Neuronal stem cell (in vitro differentiated cells): ENCODE measurements around the gene CCDC12.

Experiments used
- DNase-seq: peaks from one replicate; pipeline ENCODE4 v3.0.0-alpha.2; 2013; ENCODE audit warnings: low spot score
- H2AFZ ChIP-seq: one replicate; pipeline ENCODE4 v1.6.1; 2013; ENCODE audit warnings: mild to moderate bottlenecking, low read length, inconsistent platforms
- H2AK5ac ChIP-seq: 2 replicates; pipeline ENCODE4 v1.6.1; 2013; ENCODE audit warnings: low read depth, mild to moderate bottlenecking, inconsistent platforms, low read length, moderate library complexity, mixed read lengths
- H2BK120ac ChIP-seq: 2 replicates; pipeline ENCODE4 v1.6.1; 2013; ENCODE audit warnings: low read depth, mild to moderate bottlenecking, inconsistent platforms, low read length, moderate library complexity, mixed read lengths
- H2BK12ac ChIP-seq: one replicate; pipeline ENCODE4 v1.6.1; 2013; ENCODE audit warnings: low read length, inconsistent platforms
- H2BK15ac ChIP-seq: 2 replicates; pipeline ENCODE4 v1.6.1; 2013; ENCODE audit warnings: mild to moderate bottlenecking, low read length, inconsistent platforms, mixed read lengths
- H2BK5ac ChIP-seq: one replicate; pipeline ENCODE4 v1.6.1; 2013; ENCODE audit warnings: inconsistent platforms, mild to moderate bottlenecking, low read length, moderate library complexity
- H3K14ac ChIP-seq: one replicate; pipeline ENCODE4 v1.6.1; 2013; ENCODE audit warnings: low read length, inconsistent platforms
- H3K18ac ChIP-seq: 2 replicates; pipeline ENCODE4 v1.6.1; 2013; ENCODE audit warnings: low read length, inconsistent platforms
- H3K23ac ChIP-seq: 2 replicates; pipeline ENCODE4 v1.6.1; 2013; ENCODE audit warnings: low read depth, mild to moderate bottlenecking, mixed read lengths, low read length, inconsistent platforms; ENCODE audit not compliant: poor library complexity
- H3K27ac ChIP-seq: replicated peaks from 3 replicates; pipeline ENCODE4 v1.5.1; 2013; ENCODE audit warnings: low read length, inconsistent platforms
- H3K27me3 ChIP-seq, 3 experiments: 2 replicates each; pipeline ENCODE4 v1.6.1; 2013; ENCODE audit warnings: low read length in 3 of 3, mild to moderate bottlenecking in 2 of 3, inconsistent platforms in 1 of 3, low read depth in 1 of 3, mixed read lengths in 1 of 3, moderate library complexity in 1 of 3; ENCODE audit not compliant: control insufficient read depth in 3 of 3, insufficient read depth in 3 of 3
- H3K36me3 ChIP-seq, 2 donors: replicated peaks in 1 of 2; 2 replicates each; pipeline ENCODE4 v1.6.1; 2013; ENCODE audit warnings: low read length in 2 of 2; ENCODE audit not compliant: control insufficient read depth in 2 of 2, insufficient read depth in 2 of 2
- H3K4ac ChIP-seq: 2 replicates; pipeline ENCODE4 v1.6.1; 2013; ENCODE audit warnings: inconsistent platforms, mild to moderate bottlenecking, low read length, moderate library complexity
- H3K4me1 ChIP-seq, 2 donors: 1 replicate in 1 of 2; 2 replicates in 1 of 2; pipeline ENCODE4 v1.6.1; 2013; ENCODE audit warnings: low read length in 2 of 2, low read depth in 1 of 2; ENCODE audit not compliant: control insufficient read depth in 2 of 2, insufficient read depth in 1 of 2
- H3K4me2 ChIP-seq: one replicate; pipeline ENCODE4 v1.6.1; 2013; ENCODE audit warnings: mild to moderate bottlenecking, low read length, inconsistent platforms; ENCODE audit not compliant: insufficient read depth, poor library complexity, severe bottlenecking
- H3K4me3 ChIP-seq, 2 donors: 2 replicates each; pipeline ENCODE4 v1.5.1; 2013; ENCODE audit warnings: low read length in 2 of 2, mild to moderate bottlenecking in 2 of 2, inconsistent platforms in 1 of 2, moderate library complexity in 1 of 2
- H3K79me1 ChIP-seq: one replicate; pipeline ENCODE4 v1.6.1; 2013; ENCODE audit warnings: low read depth, mild to moderate bottlenecking, inconsistent platforms, low read length, moderate library complexity
- H3K9ac ChIP-seq: one replicate; pipeline ENCODE4 v1.6.1; 2013; ENCODE audit warnings: mild to moderate bottlenecking, low read depth, low read length, inconsistent platforms; ENCODE audit not compliant: poor library complexity
- H3K9me3 ChIP-seq, 2 donors: replicated peaks in 1 of 2; 2 replicates each; pipeline versions ENCODE3 to v1.6.1; 2013; ENCODE audit warnings: low read length in 2 of 2, mild to moderate bottlenecking in 2 of 2, inconsistent platforms in 1 of 2, low read depth in 1 of 2, mixed read lengths in 1 of 2, moderate library complexity in 1 of 2; ENCODE audit not compliant: control insufficient read depth in 2 of 2, insufficient read depth in 1 of 2
- H4K8ac ChIP-seq: one replicate; pipeline ENCODE4 v1.6.1; 2013; ENCODE audit warnings: low read depth, mild to moderate bottlenecking, inconsistent platforms, low read length, moderate library complexity
- H4K91ac ChIP-seq: one replicate; pipeline ENCODE4 v1.6.1; 2013; ENCODE audit warnings: low read length, low read depth, mild to moderate bottlenecking, inconsistent platforms; ENCODE audit not compliant: poor library complexity
- WGBS, 2 donors: extraction: QIAGEN DNeasy Blood & Tissue Kit; methylation state at CpG; one replicate each; pipeline ENCODE4 v1.1.7; 2013; ENCODE audit warnings: missing lambda C conversion rate in 2 of 2, mixed read lengths in 1 of 2; ENCODE audit not compliant: insufficient read length in 2 of 2, insufficient replicate concordance in 1 of 2; ENCODE audit errors: extremely low coverage in 2 of 2; 5-methylcytosine and 5-hydroxymethylcytosine counted together

CCDC12 gene

GRCh38 chr3:46936733-46937250 lies 39.8 kb downstream of the CCDC12 start:
- no peak overlapping the region for H4K91ac ChIP-seq

DNA sequence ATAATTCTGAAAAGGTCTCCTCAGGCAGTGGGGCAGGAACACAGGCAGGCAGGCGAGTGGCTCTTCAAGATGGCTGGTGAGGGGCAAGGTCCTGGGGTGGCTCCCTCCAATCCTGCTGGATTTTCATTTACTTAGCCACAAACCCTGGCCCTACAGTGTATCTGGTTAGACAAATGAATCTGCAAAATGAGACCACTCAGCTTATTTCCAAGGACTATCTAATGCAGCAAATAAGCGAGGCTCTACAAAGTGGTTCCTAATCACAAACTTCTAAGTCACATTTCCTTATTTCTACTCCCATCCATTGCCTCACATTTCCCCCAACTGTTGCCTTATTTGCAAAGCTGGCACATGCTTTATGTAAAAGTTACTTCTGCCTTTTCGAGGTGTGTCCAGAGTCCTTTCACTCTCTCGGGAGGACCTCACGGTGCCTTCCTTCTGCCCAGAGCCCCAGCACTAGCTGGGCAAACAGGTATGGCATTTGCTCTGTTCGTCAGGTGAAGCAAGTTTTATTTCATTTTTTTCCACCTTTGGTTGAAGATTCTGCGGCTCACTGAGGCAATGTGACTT lies 40.5 kb downstream of the CCDC12 start:
- Histone ChIP-seq H4K8ac (no peak overlapping the region), H3K79me1 (peaks cover 5% of the 10 kb centered on the region), H2AK5ac (no peak overlapping the region), H3K27ac (peak overlapping the region; percentile 63), H3K4me3 (no peak overlapping the region), H3K18ac (no peak overlapping the region), H2AFZ (no peak overlapping the region), H2BK15ac (no peak overlapping the region), H3K9ac (no peak overlapping the region), H2BK12ac (no peak overlapping the region), H3K4ac (no peak overlapping the region), H3K14ac (no peak overlapping the region), H2BK5ac (no peak overlapping the region), H3K4me1 (peaks cover 9 to 13% of the 10 kb centered on the region in 2 donors), H3K36me3 (peaks cover 2 to 69% of the 10 kb centered on the region in 2 donors), H3K27me3 (no peaks in the 10 kb centered on the region), H3K4me2 (no peak overlapping the region), H2BK120ac (no peak overlapping the region), H4K91ac (no peak overlapping the region), H3K9me3 (no peaks in the 10 kb centered on the region), H3K23ac (no peak overlapping the region)
- no peak for DNase-seq
- no CpG with 5 or more reads among the region's 7 CpGs for WGBS, 2 donors

More at GRCh38 chr3:46936733-46937250, 39.8 kb downstream of the CCDC12 start:
- H2BK5ac ChIP-seq = no peak overlapping the region
- H3K4me3 ChIP-seq = no peak overlapping the region
- WGBS, 2 donors = no CpG with 5 or more reads among the region's 5 CpGs
- peaks cover 2 to 73% of the 10 kb centered on the region in 2 donors for H3K36me3 ChIP-seq
- no peak overlapping the region for H2AK5ac ChIP-seq
- no peak overlapping the region for H3K23ac ChIP-seq
- H3K18ac ChIP-seq = no peak overlapping the region
- no peak overlapping the region for H2BK120ac ChIP-seq
- H4K8ac ChIP-seq = no peak overlapping the region
- H3K27ac ChIP-seq = no peak overlapping the region
- H3K4me2 ChIP-seq = no peak overlapping the region
- no peak for DNase-seq
- H3K4ac ChIP-seq = no peak overlapping the region
- peaks cover 9 to 12% of the 10 kb centered on the region in 2 donors for H3K4me1 ChIP-seq
- H3K79me1 ChIP-seq = peaks cover 5% of the 10 kb centered on the region
- H3K27me3 ChIP-seq = no peaks in the 10 kb centered on the region
- H2AFZ ChIP-seq = no peak overlapping the region
- no peak overlapping the region for H2BK12ac ChIP-seq
- no peak overlapping the region for H3K9ac ChIP-seq
- no peak overlapping the region for H3K14ac ChIP-seq
- H3K9me3 ChIP-seq = no peaks in the 10 kb centered on the region
- no peak overlapping the region for H2BK15ac ChIP-seq

GRCh38 chr3:46935168-46935858 lies 41.2 kb downstream of the CCDC12 start:
- H2AK5ac ChIP-seq = no peak overlapping the region
- H4K8ac ChIP-seq = no peak overlapping the region
- no peaks in the 10 kb centered on the region for H3K27me3 ChIP-seq
- H3K4me2 ChIP-seq = no peak overlapping the region
- peak; percentile 67 for DNase-seq
- H3K18ac ChIP-seq = peak overlapping the region; percentile 1
- H3K79me1 ChIP-seq = peaks cover 8% of the 10 kb centered on the region
- H3K4ac ChIP-seq = no peak overlapping the region
- peaks cover 2 to 69% of the 10 kb centered on the region in 2 donors for H3K36me3 ChIP-seq
- peak overlapping the region; percentile 55 for H3K27ac ChIP-seq
- WGBS, 2 donors = no CpG with 5 or more reads among the region's 7 CpGs
- H3K23ac ChIP-seq = no peak overlapping the region
- no peak overlapping the region for H4K91ac ChIP-seq
- no peak overlapping the region for H3K4me3 ChIP-seq
- no peak overlapping the region for H2BK5ac ChIP-seq
- peaks cover 9 to 13% of the 10 kb centered on the region in 2 donors for H3K4me1 ChIP-seq
- no peak overlapping the region for H2BK120ac ChIP-seq
- no peaks in the 10 kb centered on the region for H3K9me3 ChIP-seq
- no peak overlapping the region for H3K9ac ChIP-seq
- H2BK15ac ChIP-seq = no peak overlapping the region
- H3K14ac ChIP-seq = no peak overlapping the region
- no peak overlapping the region for H2AFZ ChIP-seq
- H2BK12ac ChIP-seq = no peak overlapping the region

- no peak overlapping the region for H2AK5ac ChIP-seq
- H3K79me1 ChIP-seq = peaks cover 10% of the 10 kb centered on the region
- DNase-seq = no peak
- no peak overlapping the region for H2BK15ac ChIP-seq
- no peak overlapping the region for H3K4me2 ChIP-seq
- H3K4ac ChIP-seq = no peak overlapping the region
- H3K27me3 ChIP-seq = no peaks in the 10 kb centered on the region
- H3K9me3 ChIP-seq = no peaks in the 10 kb centered on the region
- no peak overlapping the region for H3K4me3 ChIP-seq
- no peak overlapping the region for H4K8ac ChIP-seq
- no peak overlapping the region for H2BK120ac ChIP-seq
- no peak overlapping the region for H4K91ac ChIP-seq
- no peak overlapping the region for H2BK12ac ChIP-seq
- H3K14ac ChIP-seq = no peak overlapping the region
- peaks cover 2 to 63% of the 10 kb centered on the region in 2 donors for H3K36me3 ChIP-seq
- H3K9ac ChIP-seq = no peak overlapping the region
- no peak overlapping the region for H3K18ac ChIP-seq
- peaks cover 9 to 13% of the 10 kb centered on the region in 2 donors for H3K4me1 ChIP-seq
- H3K27ac ChIP-seq = no peak overlapping the region
- H2AFZ ChIP-seq = no peak overlapping the region
- no CpG with 5 or more reads among the region's 8 CpGs for WGBS, 2 donors
- H3K23ac ChIP-seq = no peak overlapping the region
- H2BK5ac ChIP-seq = no peak overlapping the region
Observed at GRCh38 chr3:46934498-46935167, 41.9 kb downstream of the CCDC12 start.
